K562 (cell line): ENCODE data around the gene HIPK2. TPM values are rescaled to one million over a fixed set of nuclear protein-coding genes. Genes with fewer than 3 reads are reported as not detected.

ENCODE experiments used
- ATAC-seq: fragments of 200-7000 bp; cut with Tn5 transposase; 3 replicates; pipeline ENCODE4 v1.9.1; 2020; ENCODE audit warnings: moderate library complexity
- BruUV-seq: library from RNA; stranded (reverse); fragments of 400-500 nt; replicated peaks from 2 replicates; lab custom pipeline; 2021; lab: Mats Ljungman, UMichigan
- CTCF ChIA-PET: fragments of 300-600 bp; formaldehyde crosslinking; extraction: SDS; loops from one replicate; lab custom pipeline; 2021; ENCODE audit warnings: low intra/inter-chr PET ratio; lab: Yijun Ruan, JAX
- POLR2A ChIA-PET: fragments of 300-600, 350-650 bp; sonication (Branson Sonifier 250); formaldehyde crosslinking; extraction: SDS; loops from one replicate; lab custom pipeline; 2021; ENCODE audit warnings: antibody characterized with exemption, inconsistent platforms; lab: Yijun Ruan, JAX
- DNase-seq, 4 experiments: peaks; one replicate each; pipeline versions ENCODE4 v3.0.0 to v3.0.0-alpha.2; 2011 to 2018; ENCODE audit warnings: low spot score in 3 of 4, mixed read lengths in 3 of 4; ENCODE audit errors: extremely low read depth in 1 of 4
- FAIRE-seq: peaks from 2 replicates; lab custom pipeline; 2011; peaks lifted over from hg19 to GRCh38; lab: Jason Lieb, UNC
- H2AFZ ChIP-seq: 2 replicates; pipeline ENCODE4 v1.6.0; 2011; ENCODE audit warnings: low read depth, low read length, control low read depth, inconsistent platforms
- H3K27ac ChIP-seq: fragments of 200-600 bp; 3 replicates; pipeline ENCODE4 v1.8.0; 2011; ENCODE audit warnings: low read depth, mild to moderate bottlenecking, control low read depth, inconsistent platforms, low read length, moderate library complexity, mixed read lengths; ENCODE audit errors: extremely low read depth
- H3K27me3 ChIP-seq, 2 experiments: fragments of 300-600 bp in 1 of 2; 2 replicates in 1 of 2; 3 replicates in 1 of 2; pipeline versions ENCODE4 v1.6.0 to v1.8.0; 2011; ENCODE audit warnings: inconsistent platforms in 2 of 2, low read length in 2 of 2, mild to moderate bottlenecking in 1 of 2, mixed read lengths in 1 of 2, moderate library complexity in 1 of 2; ENCODE audit not compliant: control insufficient read depth in 2 of 2, insufficient read depth in 2 of 2
- H3K36me3 ChIP-seq: fragments of 300-600 bp; 3 replicates; pipeline ENCODE4 v1.8.0; 2011; ENCODE audit warnings: mild to moderate bottlenecking, low read length, inconsistent platforms; ENCODE audit not compliant: control insufficient read depth, insufficient read depth
- H3K4me1 ChIP-seq, 2 experiments: fragments of 200-600 bp in 1 of 2; replicated peaks in 1 of 2; 2 replicates in 1 of 2; 3 replicates in 1 of 2; pipeline versions ENCODE4 v1.5.1 to v1.8.0; 2011; ENCODE audit warnings: inconsistent platforms in 2 of 2, low read length in 2 of 2, mild to moderate bottlenecking in 1 of 2, mixed read lengths in 1 of 2, moderate library complexity in 1 of 2; ENCODE audit not compliant: control insufficient read depth in 2 of 2, insufficient read depth in 2 of 2
- H3K4me2 ChIP-seq: 2 replicates; pipeline ENCODE4 v1.6.1; 2011; ENCODE audit warnings: low read length, control low read depth, inconsistent platforms, mixed read lengths; ENCODE audit not compliant: insufficient read depth
- H3K4me3 ChIP-seq: fragments of 200-600 bp; sonication (generic), shearing (Covaris generic); 2 replicates; pipeline ENCODE4 v1.5.1; 2016; ENCODE audit warnings: control low read depth, inconsistent platforms
- H3K79me2 ChIP-seq: fragments of 200-600 bp; 3 replicates; pipeline ENCODE4 v1.8.0; 2011; ENCODE audit warnings: low read length, inconsistent platforms; ENCODE audit not compliant: control insufficient read depth, insufficient read depth
- H3K9ac ChIP-seq, 2 experiments: 2 replicates each; pipeline versions ENCODE4 v1.6.0 to v1.6.1; 2011; ENCODE audit warnings: low read depth in 2 of 2, low read length in 2 of 2, control low read depth in 1 of 2, inconsistent platforms in 1 of 2, mild to moderate bottlenecking in 1 of 2, mixed read lengths in 1 of 2; ENCODE audit not compliant: insufficient read depth in 1 of 2
- H3K9me1 ChIP-seq: one replicate; pipeline ENCODE4 v1.6.0; 2011; ENCODE audit warnings: inconsistent platforms, mild to moderate bottlenecking, low read length, moderate library complexity; ENCODE audit not compliant: control insufficient read depth, insufficient read depth
- H3K9me3 ChIP-seq: replicated peaks from 2 replicates; pipeline ENCODE4 v1.5.1; 2011; ENCODE audit warnings: low read depth, low read length, inconsistent platforms; ENCODE audit not compliant: control insufficient read depth, insufficient read depth
- H4K20me1 ChIP-seq: replicated peaks from 2 replicates; pipeline ENCODE4 v1.6.1; 2011; ENCODE audit warnings: low read length, inconsistent platforms, mixed read lengths; ENCODE audit not compliant: control insufficient read depth, insufficient read depth
- E2F3 ChIP-seq: fragments of 250-450 bp; sonication (Bioruptor Pico); IDR thresholded peaks from 2 replicates; pipeline ENCODE4 v1.4.0; 2020; ENCODE audit warnings: mild to moderate bottlenecking
- HNRNPLL ChIP-seq: fragments of 200-400 bp; formaldehyde crosslinking; IDR thresholded peaks from 2 replicates; pipeline ENCODE4 v1.6.1; 2017; ENCODE audit warnings: low read length, low read depth, mild to moderate bottlenecking; ENCODE audit not compliant: poor library complexity, severe bottlenecking
- ILK ChIP-seq: fragments of 450-650 bp; IDR thresholded peaks from 2 replicates; pipeline ENCODE4 v1.6.1; 2016; ENCODE audit warnings: missing genetic modification characterization, low read depth, mild to moderate bottlenecking, missing compliant biosample characterization, moderate library complexity, borderline replicate concordance
- NR4A1 ChIP-seq, 2 experiments: fragments of 250-450 bp in 1 of 2; fragments of 450-650 bp in 1 of 2; sonication (Bioruptor Pico) in 1 of 2; IDR thresholded peaks; 2 replicates each; pipeline versions ENCODE4 v1.4.0 to v1.6.1; 2016 to 2020; ENCODE audit warnings: mild to moderate bottlenecking in 2 of 2, missing compliant biosample characterization in 1 of 2, missing genetic modification characterization in 1 of 2, moderate library complexity in 1 of 2
- PCBP2 ChIP-seq: fragments of 200-400 bp; formaldehyde crosslinking; IDR thresholded peaks from 2 replicates; pipeline ENCODE4 v1.6.1; 2018; ENCODE audit warnings: low read length, low read depth, mild to moderate bottlenecking, moderate library complexity; ENCODE audit not compliant: poor library complexity, severe bottlenecking
- RFX1 ChIP-seq: fragments of 450-650 bp; IDR thresholded peaks from 2 replicates; pipeline ENCODE4 v1.6.1; 2016; ENCODE audit warnings: mild to moderate bottlenecking, moderate library complexity
- SPI1 ChIP-seq: IDR thresholded peaks from 2 replicates; pipeline ENCODE4 v1.6.1; 2011; ENCODE audit warnings: low read depth, low read length, control low read depth, borderline replicate concordance
- SRSF3 ChIP-seq: fragments of 200-400 bp; formaldehyde crosslinking; IDR thresholded peaks from 2 replicates; pipeline ENCODE4 v1.6.1; 2016; ENCODE audit warnings: mild to moderate bottlenecking, low read length, moderate library complexity; ENCODE audit not compliant: insufficient read depth
- TAL1 ChIP-seq: fragments of 450-650 bp; IDR thresholded peaks from 2 replicates; pipeline ENCODE4 v1.6.1; 2016; ENCODE audit warnings: mild to moderate bottlenecking
- ZFX ChIP-seq: sonication (generic); formaldehyde crosslinking; IDR thresholded peaks from 2 replicates; pipeline ENCODE4 v1.8.0; 2022; ENCODE audit warnings: mild to moderate bottlenecking, missing genetic modification reagents, moderate library complexity
- WGBS: fragments of 100-300 bp; shearing (Covaris generic); methylation state at CpG from one replicate; pipeline ENCODE4 v1.1.6; 2016; ENCODE audit warnings: low coverage, mixed read lengths; ENCODE audit not compliant: insufficient coverage; ENCODE audit errors: missing lambda C conversion rate; 5-methylcytosine and 5-hydroxymethylcytosine counted together
- in situ Hi-C: fragments of 300-500 bp; cut with MboI; formaldehyde crosslinking; loops from 4 replicates; pipeline ENCODE4 v1.15.0; 2018; ENCODE audit warnings: inconsistent platforms, mixed read lengths
- intact Hi-C: fragments of 100-400 bp; cut with micrococcal nuclease; formaldehyde crosslinking; loops from 2 replicates; pipeline ENCODE4 v1.14.2; 2022
- polyA plus RNA-seq, 8 experiments: library from polyadenylated mRNA; depleted of rRNA in 4 of 8; stranded (reverse) in 5 of 8; unstranded in 3 of 8; fragments of >200 nt; fragmentation: Nextera tagmentation in 2 of 8; fragmentation: Illumina TruSeq in 1 of 8; extraction: Ambion mirVana in 2 of 8; extraction: Trizol in 1 of 8; gene quantifications; 2 replicates each; pipeline versions ENCODE4 v1.2.1 to v1.2.3, GENCODE V29; 2011 to 2014; ENCODE audit warnings: inconsistent platforms in 1 of 8, missing spikeins in 1 of 8
- total RNA-seq, 7 experiments: library from RNA; depleted of rRNA in 6 of 7; stranded (reverse); fragments of >200 nt in 6 of 7; fragmentation: Illumina TruSeq in 2 of 7; extraction: Trizol in 2 of 7; gene quantifications; 2 replicates each; pipeline versions ENCODE4 v1.2.1 to v1.2.3, GENCODE V29; 2011 to 2021; ENCODE audit warnings: low replicate concordance in 1 of 7
- TF ChIP-seq, protein P1 (sequence below): fragments of 200-800 bp; sonication (Bioruptor generic); IDR thresholded peaks from 2 replicates; pipeline ENCODE4 v1.6.1; 2017; ENCODE audit warnings: missing genetic modification characterization, missing compliant biosample characterization
- TF ChIP-seq, protein P2 (sequence below): fragments of 250-450 bp; sonication (Bioruptor Pico); IDR thresholded peaks from 2 replicates; pipeline ENCODE4 v1.8.0; 2021; ENCODE audit warnings: moderate library complexity, mild to moderate bottlenecking, inconsistent platforms

Gene HIPK2
- total and polyA plus RNA-seq, 9 of the 15 experiments (the other 6 are each of a cell fraction or from before 2014, with no cell fraction given): 0.69 to 19.8 (median 5.1) TPM

DNA sequence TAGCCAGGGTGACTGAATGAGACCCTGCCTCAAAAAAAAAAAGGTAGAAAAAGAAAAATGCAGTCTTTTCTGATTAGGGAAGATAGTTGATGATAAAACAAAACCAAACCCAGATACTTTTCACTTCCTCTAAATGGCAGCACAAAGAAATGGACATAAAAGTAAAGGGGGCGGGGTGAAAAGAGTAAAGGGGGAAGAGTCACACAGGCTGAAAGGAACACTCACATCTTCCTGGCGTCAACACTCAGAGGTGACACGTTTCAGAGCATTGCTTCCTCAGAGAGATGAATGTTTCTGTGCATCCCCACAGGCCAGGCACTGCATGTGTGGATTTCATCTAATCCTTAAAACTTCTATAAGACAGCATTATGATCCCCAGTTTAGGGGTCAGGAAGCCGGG, 81.2 kb downstream of the HIPK2 start:
- no peak for TF ChIP-seq NR4A1 (CRISPR knock-in tag; IDR thresholded peaks at IDR 0.05)
- no peak for TF ChIP-seq NR4A1 (tag; IDR thresholded peaks at IDR 0.05)
- TF ChIP-seq SPI1: peak; percentile 55; the same call in 1 of the 2 replicates
- TF ChIP-seq HNRNPLL: peak; percentile 2
- 0 out of 2 replicates have a peak, but pooled peaks have one; percentile 20 for TF ChIP-seq ZFX (CRISPR knock-in tag)
- TF ChIP-seq, all 486 proteins: peak for 3
- no TSS peak for BruUV-seq
- H2AFZ ChIP-seq: no peak overlapping the region
- no peak for ATAC-seq
- H3K4me3 ChIP-seq: no peak overlapping the region
- no peak for FAIRE-seq
- H4K20me1 ChIP-seq: peaks cover 18% of the 10 kb centered on the region
- H3K9me3 ChIP-seq: no peaks in the 10 kb centered on the region
- peaks cover 6% of the 10 kb centered on the region for H3K9me1 ChIP-seq
- ChIA-PET CTCF (no interaction called here), POLR2A (interaction anchor here (1.5 kb wide), 1 partner anchor 12 kb away, joined by 3 read pairs; no protein-coding TSS in a partner anchor)
- peaks cover 0 to 5% of the 10 kb centered on the region in 2 experiments; a peak in 4 of 5 replicates for H3K4me1 ChIP-seq
- H3K9ac ChIP-seq: no peak overlapping the region
- no peak for DNase-seq
- H3K27ac ChIP-seq: no peak overlapping the region
- WGBS: 48% methylated on average over 4 of the region's 4 CpGs
- H3K27me3 ChIP-seq: no peaks in the 10 kb centered on the region
- H3K36me3 ChIP-seq: peaks cover 3% of the 10 kb centered on the region
- in situ Hi-C loops (no loop called here), intact Hi-C loops (no loop called here)
- no peak overlapping the region for H3K4me2 ChIP-seq
- no peaks in the 10 kb centered on the region for H3K79me2 ChIP-seq

DNA sequence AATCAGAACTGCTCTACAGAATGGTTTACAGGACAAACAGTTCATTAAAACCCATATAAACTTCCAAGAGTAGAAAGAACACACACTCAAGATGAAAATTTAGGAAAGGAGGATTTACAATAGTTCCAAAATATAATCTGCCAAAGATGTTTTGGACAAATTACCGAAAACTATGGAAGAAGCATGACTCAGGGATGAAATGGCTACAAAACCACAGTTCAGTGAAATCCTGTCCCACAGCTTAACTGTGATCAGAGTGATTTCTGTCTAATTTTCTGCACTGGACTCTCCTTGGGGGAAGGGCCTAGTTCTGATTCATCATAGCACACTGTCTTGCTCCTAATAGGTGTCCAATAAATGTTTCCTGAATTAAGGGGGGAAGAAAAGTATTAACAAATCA, 82.2 kb downstream of the HIPK2 start:
- H3K4me3 ChIP-seq: no peak overlapping the region
- H3K4me2 ChIP-seq: no peak overlapping the region
- DNase-seq (no peak), FAIRE-seq (no peak), ATAC-seq (no peak)
- H3K9ac ChIP-seq: no peak overlapping the region
- H3K36me3 ChIP-seq: peaks cover 3% of the 10 kb centered on the region
- CTCF ChIA-PET: no interaction called here
- H3K4me1 ChIP-seq: peaks cover 0 to 5% of the 10 kb centered on the region in 2 experiments; a peak in 4 of 5 replicates
- H3K9me3 ChIP-seq: no peaks in the 10 kb centered on the region
- peaks cover 6% of the 10 kb centered on the region for H3K9me1 ChIP-seq
- H3K79me2 ChIP-seq: no peaks in the 10 kb centered on the region
- peaks cover 18% of the 10 kb centered on the region for H4K20me1 ChIP-seq
- POLR2A ChIA-PET: interaction anchor here (0.6 kb wide), 1 partner anchor 16 kb away, joined by 3 read pairs; no protein-coding TSS in a partner anchor
- H3K27ac ChIP-seq: no peak overlapping the region
- no peaks in the 10 kb centered on the region for H3K27me3 ChIP-seq
- BruUV-seq: no TSS peak
- 50% methylated on average over 1 of the region's 1 CpG for WGBS
- H2AFZ ChIP-seq: no peak overlapping the region
- intact Hi-C loops: no loop called here
- in situ Hi-C loops: no loop called here
- no peak for TF ChIP-seq TAL1
- TF ChIP-seq E2F3: no peak
- TF ChIP-seq PCBP2: no peak
- TF ChIP-seq SRSF3: no peak
- TF ChIP-seq, protein P1, sequence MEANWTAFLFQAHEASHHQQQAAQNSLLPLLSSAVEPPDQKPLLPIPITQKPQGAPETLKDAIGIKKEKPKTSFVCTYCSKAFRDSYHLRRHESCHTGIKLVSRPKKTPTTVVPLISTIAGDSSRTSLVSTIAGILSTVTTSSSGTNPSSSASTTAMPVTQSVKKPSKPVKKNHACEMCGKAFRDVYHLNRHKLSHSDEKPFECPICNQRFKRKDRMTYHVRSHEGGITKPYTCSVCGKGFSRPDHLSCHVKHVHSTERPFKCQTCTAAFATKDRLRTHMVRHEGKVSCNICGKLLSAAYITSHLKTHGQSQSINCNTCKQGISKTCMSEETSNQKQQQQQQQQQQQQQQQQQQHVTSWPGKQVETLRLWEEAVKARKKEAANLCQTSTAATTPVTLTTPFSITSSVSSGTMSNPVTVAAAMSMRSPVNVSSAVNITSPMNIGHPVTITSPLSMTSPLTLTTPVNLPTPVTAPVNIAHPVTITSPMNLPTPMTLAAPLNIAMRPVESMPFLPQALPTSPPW (CRISPR knock-in tag): no peak
- TF ChIP-seq, protein P2, sequence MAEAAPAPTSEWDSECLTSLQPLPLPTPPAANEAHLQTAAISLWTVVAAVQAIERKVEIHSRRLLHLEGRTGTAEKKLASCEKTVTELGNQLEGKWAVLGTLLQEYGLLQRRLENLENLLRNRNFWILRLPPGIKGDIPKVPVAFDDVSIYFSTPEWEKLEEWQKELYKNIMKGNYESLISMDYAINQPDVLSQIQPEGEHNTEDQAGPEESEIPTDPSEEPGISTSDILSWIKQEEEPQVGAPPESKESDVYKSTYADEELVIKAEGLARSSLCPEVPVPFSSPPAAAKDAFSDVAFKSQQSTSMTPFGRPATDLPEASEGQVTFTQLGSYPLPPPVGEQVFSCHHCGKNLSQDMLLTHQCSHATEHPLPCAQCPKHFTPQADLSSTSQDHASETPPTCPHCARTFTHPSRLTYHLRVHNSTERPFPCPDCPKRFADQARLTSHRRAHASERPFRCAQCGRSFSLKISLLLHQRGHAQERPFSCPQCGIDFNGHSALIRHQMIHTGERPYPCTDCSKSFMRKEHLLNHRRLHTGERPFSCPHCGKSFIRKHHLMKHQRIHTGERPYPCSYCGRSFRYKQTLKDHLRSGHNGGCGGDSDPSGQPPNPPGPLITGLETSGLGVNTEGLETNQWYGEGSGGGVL (CRISPR knock-in tag): no peak
- TF ChIP-seq ILK (tag): no peak
- no peak for TF ChIP-seq RFX1
